IMR-90 (cell line): ENCODE data around the gene SFXN2. TPM values are rescaled to one million over a fixed set of nuclear protein-coding genes. Genes with fewer than 3 reads are reported as not detected.

ENCODE experiments used
- ATAC-seq: fragments of 200-7000 bp; cut with Tn5 transposase; 2 replicates; pipeline ENCODE4 v1.9.1; 2020; ENCODE audit warnings: low read depth, mild to moderate bottlenecking, moderate library complexity
- BruUV-seq: library from RNA; stranded (reverse); fragments of 400-500 nt; replicated peaks from 2 replicates; lab custom pipeline; 2021; lab: Mats Ljungman, UMichigan
- CTCF ChIA-PET: fragments of 300-600 bp; formaldehyde crosslinking; extraction: SDS; loops from one replicate; lab custom pipeline; 2021; ENCODE audit warnings: antibody characterized with exemption; lab: Yijun Ruan, JAX
- POLR2A ChIA-PET: fragments of 300-600 bp; sonication (Branson Sonifier 250); formaldehyde crosslinking; loops from one replicate; lab custom pipeline; 2022; ENCODE audit warnings: antibody characterized with exemption; ENCODE audit not compliant: unreplicated experiment; lab: Charles Lee
- DNase-seq: peaks from one replicate; pipeline ENCODE4 v3.0.0; 2013
- H2AFZ ChIP-seq: replicated peaks from 2 replicates; pipeline ENCODE3; 2013; ENCODE audit warnings: low read length, mild to moderate bottlenecking; ENCODE audit not compliant: poor library complexity
- H2AK5ac ChIP-seq: 2 replicates; pipeline ENCODE4 v1.6.1; 2013; ENCODE audit warnings: low read depth, low read length, inconsistent platforms
- H2AK9ac ChIP-seq: replicated peaks from 2 replicates; pipeline ENCODE3; 2013; ENCODE audit warnings: mild to moderate bottlenecking, low read depth, low read length, moderate library complexity; ENCODE audit not compliant: poor library complexity
- H2BK120ac ChIP-seq: 2 replicates; pipeline ENCODE4 v1.6.1; 2013; ENCODE audit warnings: low read depth, low read length, inconsistent platforms
- H2BK15ac ChIP-seq: 3 replicates; pipeline ENCODE4 v1.6.1; 2013; ENCODE audit warnings: low read depth, low read length, inconsistent platforms
- H2BK20ac ChIP-seq: 2 replicates; pipeline ENCODE4 v1.6.1; 2013; ENCODE audit warnings: low read depth, mild to moderate bottlenecking, inconsistent platforms, low read length, moderate library complexity
- H2BK5ac ChIP-seq: 2 replicates; pipeline ENCODE4 v1.6.1; 2013; ENCODE audit warnings: mild to moderate bottlenecking, low read depth, low read length, inconsistent platforms; ENCODE audit not compliant: poor library complexity, severe bottlenecking
- H3K14ac ChIP-seq: replicated peaks from 2 replicates; pipeline ENCODE4 v1.6.1; 2013; ENCODE audit warnings: low read depth, low read length, inconsistent platforms
- H3K18ac ChIP-seq: 2 replicates; pipeline ENCODE4 v1.6.1; 2013; ENCODE audit warnings: low read depth, low read length, control low read depth
- H3K23ac ChIP-seq: 2 replicates; pipeline ENCODE4 v1.6.1; 2013; ENCODE audit warnings: low read depth, low read length, inconsistent platforms
- H3K27ac ChIP-seq: 2 replicates; pipeline ENCODE4 v1.5.1; 2013; ENCODE audit warnings: mild to moderate bottlenecking, control low read depth, low read length; ENCODE audit not compliant: insufficient read depth
- H3K27me3 ChIP-seq: 2 replicates; pipeline ENCODE4 v1.6.1; 2013; ENCODE audit warnings: low read length; ENCODE audit not compliant: control insufficient read depth, insufficient read depth
- H3K36me3 ChIP-seq: 2 replicates; pipeline ENCODE4 v1.6.1; 2013; ENCODE audit warnings: low read length, mixed read lengths; ENCODE audit not compliant: control insufficient read depth, insufficient read depth
- H3K4ac ChIP-seq: 2 replicates; pipeline ENCODE4 v1.6.1; 2013; ENCODE audit warnings: low read depth, low read length, inconsistent platforms
- H3K4me1 ChIP-seq: 2 replicates; pipeline ENCODE4 v1.6.1; 2013; ENCODE audit warnings: low read length, mixed read lengths; ENCODE audit not compliant: control insufficient read depth, insufficient read depth
- H3K4me2 ChIP-seq: 2 replicates; pipeline ENCODE4 v1.6.1; 2013; ENCODE audit warnings: low read depth, mild to moderate bottlenecking, control low read depth, low read length, moderate library complexity
- H3K4me3 ChIP-seq: 2 replicates; pipeline ENCODE4 v1.5.1; 2013; ENCODE audit warnings: low read depth, mild to moderate bottlenecking, control low read depth, low read length, moderate library complexity; ENCODE audit not compliant: insufficient read depth
- H3K56ac ChIP-seq: 2 replicates; pipeline ENCODE4 v1.6.1; 2013; ENCODE audit warnings: low read length, inconsistent platforms; ENCODE audit not compliant: insufficient read depth; ENCODE audit errors: extremely low read depth
- H3K79me1 ChIP-seq, 2 experiments: 2 replicates each; pipeline ENCODE4 v1.6.1; 2013; ENCODE audit warnings: low read length in 2 of 2, inconsistent platforms in 1 of 2, low read depth in 1 of 2
- H3K9ac ChIP-seq: 2 replicates; pipeline ENCODE4 v1.6.1; 2013; ENCODE audit warnings: low read depth, low read length, control low read depth
- H3K9me1 ChIP-seq: 2 replicates; pipeline ENCODE4 v1.6.1; 2013; ENCODE audit warnings: low read length, inconsistent platforms; ENCODE audit not compliant: insufficient read depth
- H3K9me3 ChIP-seq: 2 replicates; pipeline ENCODE4 v1.6.1; 2013; ENCODE audit warnings: low read length; ENCODE audit not compliant: control insufficient read depth, insufficient read depth
- H4K20me1 ChIP-seq: 2 replicates; pipeline ENCODE4 v1.6.1; 2013; ENCODE audit warnings: low read length, inconsistent platforms; ENCODE audit not compliant: insufficient read depth
- H4K5ac ChIP-seq: 2 replicates; pipeline ENCODE4 v1.6.1; 2013; ENCODE audit warnings: mild to moderate bottlenecking, low read depth, low read length, control low read depth
- H4K8ac ChIP-seq, 2 experiments: 2 replicates each; pipeline ENCODE4 v1.6.1; 2013; ENCODE audit warnings: low read depth in 2 of 2, low read length in 2 of 2, control low read depth in 1 of 2, inconsistent platforms in 1 of 2
- H4K91ac ChIP-seq: 2 replicates; pipeline ENCODE4 v1.6.1; 2013; ENCODE audit warnings: low read depth, low read length, inconsistent platforms; ENCODE audit not compliant: insufficient read depth
- BHLHE40 ChIP-seq: fragments of 150-350 bp; IDR thresholded peaks from 2 replicates; pipeline ENCODE4 v1.6.1; 2016; ENCODE audit warnings: mild to moderate bottlenecking, low read depth, low read length
- CEBPB ChIP-seq: IDR thresholded peaks from 2 replicates; pipeline ENCODE4 v1.6.1; 2012; ENCODE audit warnings: low read depth, low read length, improper control_type of control experiment
- CHD1 ChIP-seq: IDR thresholded peaks from 2 replicates; pipeline ENCODE4 v1.6.1; 2012; ENCODE audit warnings: low read depth, low read length, improper control_type of control experiment
- MAFK ChIP-seq: IDR thresholded peaks from 2 replicates; pipeline ENCODE4 v1.6.1; 2012; ENCODE audit warnings: low read depth, low read length, improper control_type of control experiment
- MXI1 ChIP-seq: IDR thresholded peaks from 2 replicates; pipeline ENCODE4 v1.6.1; 2012; ENCODE audit warnings: low read depth, mild to moderate bottlenecking, low read length, moderate library complexity, borderline replicate concordance
- NFE2L2 ChIP-seq: fragments of 150-350 bp; IDR thresholded peaks from 2 replicates; pipeline ENCODE4 v1.6.1; 2016; ENCODE audit warnings: low read depth, mild to moderate bottlenecking, low read length
- POLR2A ChIP-seq: IDR thresholded peaks from 2 replicates; pipeline ENCODE4 v1.6.1; 2012; ENCODE audit warnings: mild to moderate bottlenecking, low read depth, low read length
- RFX5 ChIP-seq: IDR thresholded peaks from 2 replicates; pipeline ENCODE4 v1.8.0; 2012; ENCODE audit warnings: low read depth, mild to moderate bottlenecking, low read length, moderate library complexity
- SMC3 ChIP-seq: fragments of 150-350 bp; IDR thresholded peaks from 2 replicates; pipeline ENCODE4 v1.6.1; 2016; ENCODE audit warnings: low read depth, mild to moderate bottlenecking, antibody characterized with exemption, low read length, moderate library complexity
- WGBS, 2 experiments: methylation state at CpG; one replicate each; pipeline versions ENCODE4 v1.1.5 to v1.1.7; 2013; ENCODE audit warnings: missing lambda C conversion rate in 2 of 2; ENCODE audit not compliant: insufficient read length in 1 of 2; ENCODE audit errors: extremely low coverage in 2 of 2; 5-methylcytosine and 5-hydroxymethylcytosine counted together
- dilution Hi-C: fragments of 300-500 bp; cut with HindIII; formaldehyde crosslinking; loops from one replicate; pipeline ENCODE4 v1.14.3; 2018; ENCODE audit warnings: low sequenced_read_pairs; ENCODE audit not compliant: unreplicated experiment
- in situ Hi-C: fragments of 300-500 bp; cut with MboI; formaldehyde crosslinking; loops from 3 replicates; pipeline ENCODE4 v1.14.3; 2019; ENCODE audit warnings: low sequenced_read_pairs, inconsistent platforms, mixed read lengths
- intact Hi-C: fragments of 100-400 bp; cut with micrococcal nuclease; formaldehyde crosslinking; loops from 2 replicates; pipeline ENCODE4 v1.10.0; 2022
- polyA plus RNA-seq, 3 experiments: library from polyadenylated mRNA; depleted of rRNA; stranded (reverse); fragments of >200 nt; gene quantifications; 2 replicates each; pipeline ENCODE4 v1.2.3, GENCODE V29; 2012; ENCODE audit warnings: low replicate concordance in 1 of 3
- total RNA-seq: library from RNA; depleted of rRNA; stranded (reverse); fragments of >200 nt; gene quantifications from 2 replicates; pipeline ENCODE4 v1.2.3, GENCODE V29; 2012

The SFXN2 gene
- total and polyA plus RNA-seq, 2 of the 4 experiments (the other 2 are of a cell fraction): 6.9 to 11.7 TPM

- no peak; the same call in 1 of the 2 replicates for TF ChIP-seq SMC3
- peak; percentile 23; the same call in 1 of the 2 replicates for TF ChIP-seq MAFK
- TF ChIP-seq POLR2A: no peak
These were observed 68.5 kb downstream of the SFXN2 start (continued) for GRCh38 chr10:102782673-102783551.

- no peak for DNase-seq
- TF ChIP-seq RFX5 (no peak), MXI1 (no peak), POLR2A (no peak), CEBPB (no peak), SMC3 (no peak), BHLHE40 (no peak), CHD1 (no peak), NFE2L2 (no peak)
- no peak overlapping the region for H2BK20ac ChIP-seq
- in situ Hi-C loops: no loop called here
- peaks cover 2% of the 10 kb centered on the region; the same call in 1 of the 2 replicates for H3K36me3 ChIP-seq
- no peak overlapping the region for H2AK9ac ChIP-seq
- WGBS, 2 experiments: no CpG with 5 or more reads among the region's 1 CpG
- no peak overlapping the region for H3K9ac ChIP-seq
- dilution Hi-C loops: no loop called here
- no peak overlapping the region for H2BK5ac ChIP-seq
- H3K23ac ChIP-seq: no peak overlapping the region
- H3K4me3 ChIP-seq: no peak overlapping the region
- H3K79me1 ChIP-seq: peaks cover 46 to 52% of the 10 kb centered on the region in 2 experiments
- peaks cover 16% of the 10 kb centered on the region for H3K4me1 ChIP-seq
- no TSS peak for BruUV-seq
- ChIA-PET POLR2A (no interaction called here), CTCF (interaction anchor here (0.6 kb wide), 1 partner anchor 121 kb away, joined by 6 read pairs; no protein-coding TSS in a partner anchor)
- ATAC-seq: no peak
- H3K27ac ChIP-seq: no peak overlapping the region
- no peak overlapping the region for H3K14ac ChIP-seq
- no peak overlapping the region for H4K5ac ChIP-seq
- H4K20me1 ChIP-seq: peaks cover 86% of the 10 kb centered on the region
- H4K91ac ChIP-seq: no peak overlapping the region
- H2BK120ac ChIP-seq: no peak overlapping the region
- no peak overlapping the region for H2AFZ ChIP-seq
- no peak overlapping the region for H2BK15ac ChIP-seq
- H3K4ac ChIP-seq: no peak overlapping the region
- intact Hi-C loops: loop anchor here (2.0 to 5.0 kb wide), 2 partner anchors 19 to 41 kb away; partner anchors contain the start of gene WBP1L
- no peak overlapping the region for H3K18ac ChIP-seq
- no peak overlapping the region for H3K56ac ChIP-seq
- peaks cover 17% of the 10 kb centered on the region for H3K9me1 ChIP-seq
- H4K8ac ChIP-seq: no peak overlapping the region
- peaks cover 5% of the 10 kb centered on the region for H3K27me3 ChIP-seq
- no peaks in the 10 kb centered on the region for H3K9me3 ChIP-seq
- H2AK5ac ChIP-seq: no peak overlapping the region
- H3K4me2 ChIP-seq: no peak overlapping the region; the same call in 1 of the 2 replicates
These were observed 69.1 kb downstream of the SFXN2 start for GRCh38 chr10:102783568-102783967.
